Gastrocnemius medialis (tissue), 4 donors: ENCODE data around the gene TLR5. TPM values are rescaled to one million over a fixed set of nuclear protein-coding genes. Genes with fewer than 3 reads are reported as not detected.

Source experiments
- ATAC-seq, 2 donors: fragments of 150-250 bp; one replicate each; pipeline ENCODE4 v1.9.1; 2016
- DNase-seq, 2 donors: peaks; one replicate each; pipeline ENCODE4 v3.0.0-alpha.2; 2019
- H3K27ac ChIP-seq, 4 donors: fragments of 200-600 bp; sonication (generic); 1 replicate in 1 of 4; 2 replicates in 3 of 4; pipeline ENCODE4 v1.5.1; 2016 to 2018; ENCODE audit warnings: mild to moderate bottlenecking in 2 of 4, moderate library complexity in 1 of 4
- H3K27me3 ChIP-seq, 3 donors: fragments of 200-600 bp; sonication (generic) in 2 of 3; 1 replicate in 1 of 3; 2 replicates in 2 of 3; pipeline versions ENCODE4 v1.5.1 to v1.6.0; 2016 to 2019; ENCODE audit warnings: mild to moderate bottlenecking in 1 of 3, moderate library complexity in 1 of 3
- H3K36me3 ChIP-seq, 2 donors: fragments of 200-600 bp; sonication (generic) in 1 of 2; one replicate each; pipeline ENCODE4 v1.5.1; 2017 to 2018
- H3K4me1 ChIP-seq, 2 donors: fragments of 200-600 bp; sonication (generic) in 1 of 2; one replicate each; pipeline ENCODE4 v1.5.1; 2016 to 2017; ENCODE audit warnings: mild to moderate bottlenecking in 2 of 2
- H3K4me3 ChIP-seq, 4 donors: fragments of 200-600 bp; sonication (generic) in 3 of 4; 1 replicate in 1 of 4; 2 replicates in 3 of 4; pipeline ENCODE4 v1.5.1; 2016 to 2019; ENCODE audit warnings: mild to moderate bottlenecking in 2 of 4
- H3K9me3 ChIP-seq, 3 donors: fragments of 200-600 bp; sonication (generic) in 2 of 3; 1 replicate in 1 of 3; 2 replicates in 2 of 3; pipeline ENCODE4 v1.5.1; 2016 to 2019
- CTCF ChIP-seq, 5 experiments: fragments of 450-650 bp in 3 of 5; fragments of 200-600 bp in 2 of 5; sonication (generic) in 2 of 5; IDR thresholded peaks in 4 of 5; conservative IDR thresholded peaks in 1 of 5; 1 replicate in 4 of 5; 2 replicates in 1 of 5; pipeline ENCODE4 v1.5.1; 2016 to 2019; ENCODE audit warnings: antibody characterized with exemption in 5 of 5, mild to moderate bottlenecking in 3 of 5, moderate library complexity in 3 of 5
- POLR2A ChIP-seq, 2 donors: fragments of 450-650 bp; IDR thresholded peaks; one replicate each; pipeline ENCODE4 v1.6.1; 2017; ENCODE audit warnings: antibody characterized with exemption in 2 of 2, mild to moderate bottlenecking in 2 of 2, moderate library complexity in 2 of 2
- in situ Hi-C, 4 donors: fragments of 200-750 bp; cut with MboI; loops; one replicate each; pipeline versions ENCODE4 v1.15.0 to v1.8.0; 2017; ENCODE audit warnings: low sequenced_read_pairs in 4 of 4
- intact Hi-C: fragments of 100-400 bp; cut with DNase I; formaldehyde crosslinking; loops from one replicate; pipeline ENCODE4 v1.15.1; 2023; ENCODE audit warnings: low total_unique reads
- total RNA-seq, 4 donors: library from RNA; depleted of rRNA; stranded (reverse); fragments of >200 nt; gene quantifications; one replicate each; pipeline versions ENCODE4 v1.1.0 to v1.2.3, GENCODE V29; 2016

Gene TLR5
- total RNA-seq, 4 donors from 2014 or later = 0.49 to 2.1 (median 1.3) TPM

GRCh38 chr1:223161321-223161720 is 18.3 kb upstream of the TLR5 start:
- Histone ChIP-seq H3K27me3 (no peaks in the 10 kb centered on the region), H3K36me3 (no peaks in the 10 kb centered on the region), H3K4me3 (no peak overlapping the region), H3K27ac (no peak overlapping the region), H3K4me1 (no peaks in the 10 kb centered on the region), H3K9me3 (no peaks in the 10 kb centered on the region)
- intact Hi-C loops (no loop called here), in situ Hi-C loops (no loop called here)
- DNase-seq = no peak
- TF ChIP-seq CTCF (IDR thresholded peaks at IDR 0.05 in 4 of 5, conservative IDR thresholded peaks at IDR 0.05 in 1 of 5) = no peak
- no peak for ATAC-seq

- ATAC-seq (no peak), DNase-seq (no peak)
- no peaks in the 10 kb centered on the region for H3K27me3 ChIP-seq
- no peaks in the 10 kb centered on the region for H3K36me3 ChIP-seq
- H3K9me3 ChIP-seq = no peaks in the 10 kb centered on the region
- no peak for TF ChIP-seq CTCF (IDR thresholded peaks at IDR 0.05 in 4 of 5, conservative IDR thresholded peaks at IDR 0.05 in 1 of 5)
- TF ChIP-seq POLR2A (IDR thresholded peaks at IDR 0.05) = no peak
- H3K27ac ChIP-seq = no peak overlapping the region
- intact Hi-C loops (no loop called here), in situ Hi-C loops (no loop called here)
- H3K4me3 ChIP-seq = no peak overlapping the region
- H3K4me1 ChIP-seq = peaks cover 0 to 4% of the 10 kb centered on the region in 2 donors
Measured at GRCh38 chr1:223156343-223156742, 13.3 kb upstream of the TLR5 start.

- no peaks in the 10 kb centered on the region for H3K36me3 ChIP-seq
- H3K4me3 ChIP-seq = no peak overlapping the region
- no peaks in the 10 kb centered on the region for H3K27me3 ChIP-seq
- H3K27ac ChIP-seq = no peak overlapping the region
- peaks cover 0 to 4% of the 10 kb centered on the region in 2 donors for H3K4me1 ChIP-seq
- ATAC-seq = no peak
- in situ Hi-C loops = no loop called here
- intact Hi-C loops = no loop called here
- DNase-seq = no peak
- TF ChIP-seq CTCF (IDR thresholded peaks at IDR 0.05 in 4 of 5, conservative IDR thresholded peaks at IDR 0.05 in 1 of 5) (no peak), POLR2A (IDR thresholded peaks at IDR 0.05) (no peak)
- H3K9me3 ChIP-seq = no peaks in the 10 kb centered on the region
Measured at GRCh38 chr1:223155153-223155552, 12.1 kb upstream of the TLR5 start.

- intact Hi-C loops (no loop called here), in situ Hi-C loops (no loop called here)
- peaks cover 0 to 4% of the 10 kb centered on the region in 2 donors for H3K4me1 ChIP-seq
- ATAC-seq = no peak
- H3K27me3 ChIP-seq = no peaks in the 10 kb centered on the region
- H3K27ac ChIP-seq = no peak overlapping the region
- no peak for TF ChIP-seq POLR2A (IDR thresholded peaks at IDR 0.05)
- TF ChIP-seq CTCF (IDR thresholded peaks at IDR 0.05 in 4 of 5, conservative IDR thresholded peaks at IDR 0.05 in 1 of 5) = no peak
- no peaks in the 10 kb centered on the region for H3K36me3 ChIP-seq
- DNase-seq = no peak
- H3K4me3 ChIP-seq = no peak overlapping the region
- H3K9me3 ChIP-seq = no peaks in the 10 kb centered on the region
Measured at GRCh38 chr1:223153177-223154119, 10.4 kb upstream of the TLR5 start.
